Endometrial microvascular endothelial cells (primary cell): Measurements from ENCODE around the gene RNF126. TPM values are rescaled to one million over a fixed set of nuclear protein-coding genes. Genes with fewer than 3 reads are reported as not detected.

Source experiments
- in situ Hi-C: cut with HindIII; loops from 2 replicates; pipeline ENCODE4 v1.10.0; 2017; ENCODE audit warnings: low sequenced_read_pairs, low pct_unique_long_range_greater_than_20kb; ENCODE audit errors: inconsistent ontology term
- total RNA-seq: library from RNA; depleted of rRNA; stranded (reverse); fragments of >200 nt; gene quantifications from one replicate; pipeline ENCODE4 v1.2.3, GENCODE V29; 2015; ENCODE audit errors: inconsistent ontology term

RNF126 gene
- total RNA-seq, 1 donor from 2014 or later, result 136 TPM

DNA sequence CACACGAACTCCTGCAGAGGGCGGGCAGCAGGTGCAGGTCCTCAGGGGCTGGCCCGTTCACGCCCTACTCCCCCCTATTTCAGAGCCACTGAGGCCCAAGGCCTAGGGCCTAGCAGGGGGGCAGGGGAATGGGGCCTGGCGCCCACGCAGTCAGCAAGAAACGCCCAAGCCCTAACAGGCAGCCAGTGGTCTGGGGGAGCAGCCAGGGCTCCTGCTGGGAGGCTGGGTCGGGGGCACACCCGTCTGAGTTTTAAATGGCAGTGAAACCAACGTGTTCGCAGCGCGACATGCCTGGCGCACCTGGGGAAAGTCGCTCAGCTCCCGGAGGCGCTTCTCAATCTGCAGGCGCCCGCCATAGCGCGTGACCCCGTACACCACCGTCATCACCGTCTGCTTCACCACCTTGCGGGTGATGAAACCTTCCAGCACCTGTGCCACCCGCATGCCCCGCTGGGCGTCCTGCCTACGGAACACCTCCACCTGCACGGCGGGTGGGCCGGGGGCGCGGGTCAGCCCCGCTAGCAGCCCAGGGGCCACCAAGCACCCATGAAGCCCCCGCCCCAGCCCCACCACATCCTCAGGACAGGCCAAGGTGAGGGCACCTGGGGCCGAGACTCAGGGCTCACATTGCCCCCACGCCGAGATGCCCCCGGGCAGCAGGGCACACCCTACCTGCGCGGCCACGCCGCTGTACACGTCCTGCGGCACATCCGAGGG, 43.6 kb downstream of the RNF126 start:
- in situ Hi-C loops, result no loop called here

DNA sequence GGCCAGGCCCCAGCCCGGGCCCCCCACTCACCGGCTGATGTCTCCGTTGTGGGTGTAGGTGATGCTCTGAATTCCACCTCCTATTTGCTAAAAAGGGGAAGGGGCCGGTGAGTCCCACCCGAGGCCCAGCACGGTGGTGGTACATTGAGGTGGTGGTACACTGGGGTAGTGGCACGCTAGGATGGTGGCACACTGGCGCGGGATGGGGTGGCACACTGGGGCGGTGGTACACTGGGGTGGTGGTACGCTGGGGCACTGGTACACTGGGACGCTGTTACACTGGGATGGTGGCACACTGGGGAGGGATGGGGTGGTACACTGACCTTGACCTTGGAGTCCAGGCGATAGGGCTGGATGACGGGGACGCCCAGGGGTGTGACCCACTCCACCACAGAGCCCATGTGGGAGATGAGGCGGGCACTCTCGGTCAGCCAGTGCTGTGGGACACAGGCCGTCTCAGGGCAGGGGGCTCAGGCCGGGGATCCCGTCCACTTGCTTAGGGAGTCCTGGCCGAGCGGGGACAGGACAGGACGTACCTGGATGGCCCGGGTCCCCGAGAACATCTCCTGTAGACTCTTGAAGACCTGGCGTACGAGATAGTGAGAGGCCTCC, 44.2 kb downstream of the RNF126 start:
- in situ Hi-C loops, result no loop called here

DNA sequence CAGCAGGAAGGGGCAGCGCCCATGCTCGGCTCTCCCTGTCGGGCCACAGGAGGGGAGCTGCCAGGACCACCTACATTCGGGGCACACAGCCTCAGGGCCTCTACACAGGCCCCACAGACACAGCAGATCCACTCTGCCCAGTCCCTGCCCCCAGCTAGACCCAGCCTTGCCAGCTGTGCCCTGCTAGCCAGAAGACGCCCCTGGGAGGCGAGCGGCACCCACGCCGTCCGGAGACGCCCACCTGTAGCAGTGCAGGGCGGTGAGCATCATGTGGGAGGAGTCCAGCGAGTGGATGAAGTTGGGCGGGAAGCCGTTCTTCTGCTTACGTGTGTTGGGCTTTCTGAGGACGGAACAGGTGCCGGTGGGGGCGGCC, 44.8 kb downstream of the RNF126 start:
- in situ Hi-C loops, result no loop called here

DNA sequence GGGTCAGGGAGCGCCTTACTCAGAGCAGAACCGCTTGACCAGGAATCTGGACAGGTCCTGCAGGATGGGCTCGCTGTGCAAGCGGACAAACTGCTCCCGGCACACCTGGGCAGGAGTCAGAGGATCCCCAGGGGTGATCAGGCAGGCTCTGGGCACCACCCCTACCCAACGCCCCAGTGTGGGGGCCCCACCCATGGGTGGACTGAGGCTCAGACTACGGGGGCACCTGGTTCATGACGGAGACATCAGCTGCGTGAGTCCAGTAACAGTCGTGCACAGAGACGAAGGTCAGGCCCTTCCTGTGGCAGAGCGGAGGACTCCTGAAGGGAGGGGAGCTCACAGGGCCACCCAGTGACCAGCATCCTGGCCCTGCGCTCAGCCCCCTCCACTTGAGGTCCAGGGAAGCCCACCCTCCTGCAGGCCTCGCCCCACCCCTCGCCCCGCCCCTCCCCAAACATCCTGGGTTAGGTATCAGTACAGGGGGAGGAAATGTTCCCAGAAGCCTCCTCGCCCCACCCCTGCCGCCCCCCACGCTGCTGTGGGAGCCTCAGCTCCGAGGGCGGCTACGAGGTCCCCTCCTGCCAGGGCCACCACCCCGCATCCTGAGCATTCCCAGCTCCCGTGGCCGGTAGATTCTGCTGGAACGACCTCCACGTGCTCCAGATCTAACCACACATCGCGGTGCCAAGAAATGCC, 45.3 kb downstream of the RNF126 start:
- in situ Hi-C loops, result no loop called here

DNA sequence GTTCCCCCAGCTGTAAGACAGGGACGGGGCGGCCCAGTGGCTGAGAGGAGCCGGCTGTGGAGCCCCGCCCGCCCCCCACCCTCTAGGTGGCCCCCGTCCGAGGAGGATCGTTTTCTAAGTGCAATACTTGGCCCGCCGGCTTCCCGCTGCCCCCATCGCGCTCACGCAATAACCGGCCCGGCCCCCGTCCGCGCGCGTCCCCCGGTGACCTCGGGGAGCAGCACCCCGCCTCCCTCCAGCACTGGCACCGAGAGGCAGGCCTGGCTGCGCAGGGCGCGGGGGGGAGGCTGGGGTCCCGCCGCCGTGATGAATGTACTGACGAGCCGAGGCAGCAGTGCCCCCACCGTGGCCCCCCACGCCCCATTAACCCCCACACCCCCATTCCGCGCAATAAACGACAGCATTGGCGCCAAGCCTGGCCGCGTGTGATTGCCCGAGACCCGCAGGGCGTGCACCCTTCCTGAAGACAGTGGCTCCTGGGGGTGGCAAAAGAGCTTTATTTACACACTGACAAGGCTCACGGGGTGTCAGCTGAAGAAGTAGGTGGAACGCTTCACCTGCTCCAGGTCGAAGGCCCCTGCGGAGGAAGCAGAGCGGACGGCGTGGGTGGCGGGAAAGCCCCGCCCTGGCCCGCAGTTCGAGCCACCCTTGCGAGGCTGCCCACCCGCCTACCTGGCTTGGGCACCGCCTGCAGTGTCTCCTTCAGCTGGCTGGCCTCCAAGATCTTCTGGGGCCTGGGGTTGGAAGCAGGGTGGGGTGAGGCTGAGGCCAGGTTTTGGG, 46.1 kb downstream of the RNF126 start:
- in situ Hi-C loops, result no loop called here

DNA sequence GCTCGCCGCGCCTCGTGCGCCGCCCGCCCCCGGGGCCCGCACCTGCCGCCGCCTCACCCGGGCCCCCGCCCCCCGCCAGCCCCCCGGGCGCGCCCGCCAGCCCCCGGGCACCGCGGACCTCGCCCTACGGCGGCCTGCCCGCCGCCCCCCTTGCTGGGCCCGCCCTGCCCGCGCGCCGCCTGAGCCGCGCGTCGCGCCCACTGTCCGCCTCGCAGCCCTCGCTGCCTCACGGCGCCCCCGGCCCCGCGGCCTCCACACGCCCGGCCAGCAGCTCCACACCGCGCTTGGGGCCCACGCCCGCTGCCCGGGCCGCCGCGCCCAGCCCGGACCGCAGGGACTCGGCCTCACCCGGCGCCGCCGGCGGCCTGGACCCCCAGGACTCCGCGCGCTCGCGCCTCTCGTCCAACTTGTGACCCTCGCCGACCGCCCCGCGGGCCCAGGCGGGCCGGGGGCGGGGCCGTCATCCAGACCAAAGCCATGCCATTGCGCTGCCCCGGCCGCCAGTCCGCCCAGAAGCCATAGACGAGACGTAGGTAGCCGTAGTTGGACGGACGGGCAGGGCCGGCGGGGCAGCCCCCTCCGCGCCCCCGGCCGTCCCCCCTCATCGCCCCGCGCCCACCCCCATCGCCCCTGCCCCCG, 46.8 kb downstream of the RNF126 start:
- in situ Hi-C loops, result no loop called here

DNA sequence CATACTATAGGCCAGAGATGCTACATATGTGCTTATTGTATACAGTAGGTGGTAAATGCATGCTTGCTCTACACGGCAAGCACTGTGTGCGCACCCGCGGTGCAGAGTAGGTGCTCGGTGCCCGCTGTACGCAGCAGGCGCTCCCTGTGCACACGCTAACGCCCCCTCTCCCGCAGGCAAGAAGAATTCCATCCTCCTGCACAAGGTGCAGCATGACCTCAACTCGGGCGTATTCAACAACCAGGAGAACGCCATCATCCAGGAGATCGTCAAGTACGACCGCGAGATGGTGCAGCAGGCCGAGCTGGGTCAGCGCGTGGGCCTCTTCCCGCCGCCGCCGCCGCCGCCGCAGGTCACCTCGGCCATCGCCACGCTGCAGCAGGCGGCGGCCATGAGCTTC, 47.4 kb downstream of the RNF126 start:
- in situ Hi-C loops, result no loop called here

DNA sequence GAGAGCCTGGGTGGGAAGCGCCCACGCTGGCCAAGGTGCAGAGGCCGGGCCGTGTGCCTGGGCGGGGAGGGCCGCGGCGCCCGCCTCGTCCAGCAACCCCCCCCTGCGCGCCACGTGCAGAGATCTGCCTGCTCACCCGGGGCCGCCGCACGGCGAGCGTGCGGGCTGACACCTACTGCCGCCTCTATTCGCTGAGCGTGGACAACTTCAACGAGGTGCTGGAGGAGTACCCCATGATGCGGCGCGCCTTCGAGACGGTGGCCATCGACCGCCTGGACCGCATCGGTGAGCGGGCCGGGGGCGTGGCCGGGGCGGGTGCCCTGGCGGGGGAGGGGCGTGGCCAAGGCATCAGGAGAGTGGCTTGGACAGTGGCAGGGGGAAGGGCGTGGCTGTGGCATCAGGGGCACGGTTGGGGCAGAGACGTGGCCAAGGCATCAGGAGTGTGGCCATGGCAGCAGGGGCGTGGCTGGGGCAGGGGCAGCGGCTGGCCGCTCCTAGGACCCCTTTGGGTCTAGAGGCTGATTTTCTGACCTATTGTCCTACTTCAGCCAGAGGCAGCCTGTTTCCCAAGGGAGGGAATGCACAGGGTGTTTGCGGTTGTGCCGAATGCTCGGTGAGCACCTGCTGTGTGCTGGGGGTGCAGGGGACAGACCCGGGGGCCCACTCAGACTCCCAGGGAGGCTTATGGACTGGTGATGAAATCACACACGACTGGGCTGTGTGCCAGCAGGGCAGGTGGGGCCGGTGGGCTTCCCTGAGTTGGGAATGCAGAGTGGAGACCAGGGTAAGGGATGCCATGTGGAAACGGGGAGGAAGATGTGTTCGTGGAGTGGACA, 49.1 kb downstream of the RNF126 start:
- in situ Hi-C loops, result no loop called here

DNA sequence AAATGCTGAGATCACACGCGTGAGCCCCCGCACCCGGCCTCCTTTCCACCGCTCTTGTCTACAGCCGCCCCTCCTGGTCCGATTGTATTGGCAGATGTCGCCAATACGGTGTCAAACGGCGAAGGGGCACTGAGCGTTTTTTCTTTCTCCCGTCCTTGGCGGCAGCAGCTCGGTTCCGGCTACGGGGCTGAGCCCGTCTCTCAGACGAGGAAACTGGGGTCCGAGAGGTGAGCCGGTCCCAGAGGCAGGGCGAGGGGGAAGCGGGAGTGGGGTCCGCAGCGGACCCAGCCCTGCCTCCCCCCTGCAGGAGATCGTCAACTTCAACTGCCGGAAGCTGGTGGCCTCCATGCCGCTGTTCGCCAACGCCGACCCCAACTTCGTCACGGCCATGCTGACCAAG, 50.1 kb downstream of the RNF126 start:
- in situ Hi-C loops, result no loop called here

DNA sequence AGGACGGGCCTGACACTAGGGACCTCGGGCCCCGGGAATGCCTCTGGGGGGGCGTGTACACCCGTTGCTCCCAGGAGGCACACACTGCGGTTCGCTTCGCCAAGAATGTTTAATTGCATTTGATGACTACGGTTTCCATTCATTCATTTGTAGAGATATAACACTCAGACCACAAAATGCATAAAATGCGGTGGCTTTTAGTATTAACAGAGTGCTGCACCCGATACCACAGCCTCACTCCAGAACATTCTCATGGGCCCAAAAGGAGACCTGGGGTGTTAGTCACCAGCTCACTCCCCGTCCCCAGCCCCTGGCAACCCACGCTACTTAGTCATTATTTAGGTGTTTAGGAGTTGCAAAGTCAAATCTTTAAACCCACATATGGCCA, 51.5 kb downstream of the RNF126 start:
- in situ Hi-C loops, result no loop called here

DNA sequence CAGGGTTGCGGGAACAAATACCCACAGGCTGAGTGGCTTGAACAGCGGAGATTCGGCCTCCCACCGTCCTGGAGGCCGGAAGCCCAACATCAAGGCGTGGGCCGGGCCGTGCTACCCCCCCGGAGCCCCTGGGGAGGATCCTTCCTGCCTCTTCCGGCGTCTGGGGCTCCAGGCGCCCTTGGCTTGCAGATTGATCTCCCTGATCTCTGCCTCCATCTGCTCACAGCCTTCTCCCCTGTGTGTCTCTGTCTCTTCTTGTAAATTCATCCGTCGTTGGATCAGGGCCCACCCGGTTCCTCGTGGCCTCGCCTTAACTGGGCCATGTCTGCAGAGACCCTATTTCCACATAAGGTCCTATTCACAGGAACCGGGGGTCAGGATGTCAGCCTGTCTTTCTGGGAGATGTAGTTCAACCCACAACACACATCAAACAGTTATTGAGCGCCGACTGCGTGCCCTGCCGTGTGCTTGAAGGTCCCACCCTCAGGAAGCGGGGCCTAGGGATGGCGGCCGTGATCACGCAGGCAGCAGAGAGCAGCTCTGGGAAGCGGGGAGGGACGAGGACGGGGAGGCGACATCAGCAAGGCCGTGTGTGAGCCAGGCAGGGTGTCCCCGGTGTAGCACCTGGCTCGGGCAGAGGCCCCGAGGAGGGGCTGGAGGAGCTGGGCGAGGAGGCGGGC, 52.1 kb downstream of the RNF126 start:
- in situ Hi-C loops, result no loop called here

DNA sequence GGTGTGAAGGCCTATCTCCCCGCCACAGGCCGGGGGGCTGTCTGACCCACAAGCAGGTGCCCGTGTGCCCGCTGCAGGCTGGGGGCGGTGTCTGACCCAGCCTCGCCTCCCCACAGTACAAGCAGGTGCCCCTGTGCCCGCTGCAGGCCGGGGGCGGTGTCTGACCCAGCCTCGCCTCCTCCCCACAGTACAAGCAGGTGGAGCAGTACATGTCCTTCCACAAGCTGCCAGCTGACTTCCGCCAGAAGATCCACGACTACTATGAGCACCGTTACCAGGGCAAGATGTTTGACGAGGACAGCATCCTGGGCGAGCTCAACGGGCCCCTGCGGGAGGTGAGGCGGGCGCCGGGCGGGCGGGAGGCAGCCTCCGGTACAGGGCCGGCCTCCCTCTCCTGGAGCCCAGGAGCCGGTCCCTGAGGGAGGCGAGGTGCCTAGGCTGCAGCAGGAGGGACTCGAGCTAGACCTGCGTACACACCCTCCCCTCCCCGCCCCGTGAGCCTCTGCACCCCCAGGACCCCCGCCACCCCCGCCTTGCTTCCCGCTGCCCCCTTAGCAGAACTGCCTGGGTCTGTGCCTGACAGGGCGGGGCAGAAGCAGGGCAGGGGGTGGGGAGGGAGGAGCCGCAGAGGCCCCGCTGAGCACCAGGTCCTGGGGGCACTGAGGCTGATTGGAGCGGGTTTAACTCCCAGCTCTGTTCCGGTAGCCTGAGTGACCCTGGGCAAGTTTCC, 52.8 kb downstream of the RNF126 start:
- in situ Hi-C loops, result no loop called here

DNA sequence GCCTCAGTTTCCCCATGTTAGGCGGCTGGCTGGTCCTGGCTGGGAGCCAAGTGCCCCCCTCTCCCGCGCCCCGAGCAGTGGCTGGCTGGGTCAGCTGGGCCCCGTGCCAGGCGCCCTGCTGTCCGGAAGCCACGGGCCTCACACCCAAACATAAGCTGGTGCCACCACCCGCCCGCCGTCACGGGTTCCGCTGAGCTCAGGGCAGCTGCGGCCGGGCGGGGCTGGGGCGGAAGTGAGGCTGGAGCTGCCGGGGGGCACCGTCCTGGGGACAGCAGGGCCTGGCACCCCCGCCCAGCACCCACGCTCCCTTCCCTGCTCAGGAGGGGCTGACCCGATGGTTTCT, 54.0 kb downstream of the RNF126 start:
- in situ Hi-C loops, result no loop called here

DNA sequence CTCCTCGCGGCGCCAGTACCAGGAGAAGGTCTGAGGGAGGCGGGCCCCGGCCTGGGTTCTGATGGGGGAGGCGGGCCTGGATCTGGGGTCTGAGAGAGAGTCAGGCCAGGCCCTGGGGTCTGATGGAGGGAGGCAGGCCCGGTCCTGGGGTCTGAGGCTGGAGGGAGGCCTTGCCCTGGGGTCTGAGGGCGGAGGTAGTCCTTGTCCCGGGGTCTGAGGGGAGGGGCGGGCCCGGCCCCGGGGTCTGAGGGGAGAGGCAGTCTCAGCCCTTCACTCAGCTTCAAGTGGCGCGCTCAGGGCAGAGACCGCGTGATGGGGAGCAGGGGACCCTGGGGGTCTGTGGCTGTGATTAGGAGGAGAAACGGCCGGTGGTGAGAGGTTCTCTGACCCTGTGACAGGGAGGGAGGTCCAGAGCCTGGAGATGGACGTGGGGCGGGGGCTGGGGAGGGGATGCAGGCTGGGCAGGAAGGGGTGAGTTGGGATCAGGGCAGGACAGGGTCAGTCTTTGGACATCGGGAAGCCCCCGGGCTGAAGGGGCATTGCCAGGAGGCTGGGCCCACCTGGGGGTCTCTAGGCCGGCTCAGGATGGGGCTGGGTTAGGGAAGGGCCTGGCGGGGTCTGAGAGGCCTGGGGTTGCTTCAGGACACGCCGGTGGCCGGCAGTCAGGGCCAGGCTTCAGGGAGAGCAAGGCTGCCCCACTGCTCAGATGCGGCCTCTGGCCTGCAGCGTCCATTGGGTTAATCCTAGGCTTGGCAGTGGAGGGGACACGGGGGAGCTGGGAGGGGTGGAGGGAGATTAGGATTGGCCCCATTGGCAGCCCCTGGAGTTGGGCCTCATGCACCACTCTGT, 54.6 kb downstream of the RNF126 start:
- in situ Hi-C loops, result no loop called here

DNA sequence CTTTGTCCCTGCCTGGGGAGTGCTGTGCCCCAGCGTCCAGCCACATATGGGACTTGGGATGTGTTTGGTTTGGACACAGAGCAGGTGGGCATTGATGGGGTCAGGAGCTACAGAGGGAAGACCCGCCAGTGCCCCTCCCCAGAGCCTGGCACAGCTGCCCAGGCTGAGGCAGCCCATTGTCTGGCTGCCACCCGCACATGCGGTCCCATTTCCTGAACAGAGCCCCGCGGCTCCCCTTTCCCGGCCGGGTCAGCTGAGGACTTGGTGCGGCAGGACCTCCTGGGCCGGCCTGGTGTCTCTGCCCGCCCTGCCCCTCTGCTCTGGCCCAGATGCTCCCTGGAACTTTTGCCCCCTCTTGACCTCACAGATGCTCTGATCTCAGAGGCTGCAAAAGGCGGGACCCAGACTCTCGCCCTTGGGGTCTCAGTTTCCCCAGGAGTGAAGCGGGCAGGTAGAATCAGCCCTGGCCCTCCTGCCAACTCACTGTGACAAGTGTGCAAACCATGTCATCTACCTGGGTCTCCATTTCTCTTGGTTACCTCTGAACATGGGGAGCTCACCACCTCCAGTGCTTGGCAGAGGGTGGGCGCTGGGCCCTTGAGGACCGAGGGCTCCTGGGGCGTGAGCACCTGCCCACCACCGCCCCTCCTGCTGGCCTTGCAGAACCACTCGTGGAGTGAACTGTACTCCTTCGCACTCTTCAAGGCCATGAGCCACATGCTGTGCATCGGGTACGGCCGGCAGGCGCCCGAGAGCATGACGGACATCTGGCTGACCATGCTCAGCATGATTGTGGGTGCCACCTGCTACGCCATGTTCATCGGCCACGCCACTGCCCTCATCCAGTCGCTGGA, 55.5 kb downstream of the RNF126 start:
- in situ Hi-C loops, result no loop called here
